Neural progenitor cell (in vitro differentiated cells): ENCODE data around the gene CMPK1. TPM values are rescaled to one million over a fixed set of nuclear protein-coding genes. Genes with fewer than 3 reads are reported as not detected.

Experiments
- DNase-seq: peaks from one replicate; pipeline ENCODE4 v3.0.0-alpha.2; 2016; ENCODE audit warnings: low spot score
- H2AFZ ChIP-seq: fragments of 200-600 bp; sonication (generic); replicated peaks from 2 replicates; pipeline ENCODE4 v1.6.1; 2016; ENCODE audit warnings: antibody characterized with exemption
- H3F3A ChIP-seq: fragments of 200-600 bp; sonication (generic); 2 replicates; pipeline ENCODE4 v1.6.1; 2016; ENCODE audit warnings: antibody characterized with exemption, low read depth
- H3K27ac ChIP-seq: fragments of 200-600 bp; sonication (generic); 2 replicates; pipeline ENCODE4 v1.5.1; 2016; ENCODE audit warnings: mild to moderate bottlenecking
- H3K27me3 ChIP-seq: fragments of 200-600 bp; sonication (generic); 2 replicates; pipeline ENCODE4 v1.6.1; 2016; ENCODE audit warnings: mild to moderate bottlenecking, moderate library complexity
- H3K36me3 ChIP-seq: fragments of 200-600 bp; sonication (generic); 2 replicates; pipeline ENCODE4 v1.5.1; 2016
- H3K4me1 ChIP-seq: fragments of 200-600 bp; sonication (generic); 2 replicates; pipeline ENCODE4 v1.6.1; 2016; ENCODE audit warnings: mixed run types
- H3K4me2 ChIP-seq: fragments of 200-600 bp; sonication (generic); 2 replicates; pipeline ENCODE4 v1.6.1; 2016
- H3K4me3 ChIP-seq: fragments of 200-600 bp; sonication (generic); 2 replicates; pipeline ENCODE4 v1.5.1; 2016
- H3K79me2 ChIP-seq: fragments of 200-600 bp; sonication (generic); 2 replicates; pipeline ENCODE4 v1.6.1; 2016; ENCODE audit warnings: low read depth
- H3K9ac ChIP-seq: fragments of 200-600 bp; sonication (generic); 2 replicates; pipeline ENCODE4 v1.6.1; 2016
- H3K9me3 ChIP-seq: fragments of 200-600 bp; sonication (generic); 2 replicates; pipeline ENCODE4 v1.5.1; 2016; ENCODE audit warnings: low read depth
- H4K20me1 ChIP-seq: fragments of 200-600 bp; sonication (generic); 2 replicates; pipeline ENCODE4 v1.6.1; 2016; ENCODE audit warnings: low read depth
- H3K27ac Mint-ChIP-seq: 3 replicates; pipeline ENCODE4 v1.8.0; 2021; ENCODE audit warnings: mixed read lengths
- H3K27me3 Mint-ChIP-seq: 2 replicates; pipeline ENCODE4 v1.8.0; 2022; ENCODE audit warnings: low read depth, mild to moderate bottlenecking, inconsistent platforms, moderate library complexity, mixed read lengths; ENCODE audit not compliant: insufficient read depth
- H3K36me3 Mint-ChIP-seq: 3 replicates; pipeline ENCODE4 v1.8.0; 2021; ENCODE audit warnings: mixed read lengths
- H3K4me1 Mint-ChIP-seq: 3 replicates; pipeline ENCODE4 v1.8.0; 2021; ENCODE audit warnings: mixed read lengths
- H3K4me3 Mint-ChIP-seq: 3 replicates; pipeline ENCODE4 v1.8.0; 2021; ENCODE audit warnings: mild to moderate bottlenecking, moderate library complexity, mixed read lengths
- H3K9me3 Mint-ChIP-seq: 3 replicates; pipeline ENCODE4 v1.8.0; 2020; ENCODE audit warnings: mixed read lengths
- EZH2 ChIP-seq: fragments of 200-600 bp; sonication (generic); IDR thresholded peaks from 2 replicates; pipeline ENCODE4 v1.6.1; 2017; ENCODE audit warnings: antibody characterized with exemption, mild to moderate bottlenecking, moderate library complexity
- EZH2phosphoT487 ChIP-seq: fragments of 200-600 bp; sonication (generic); IDR thresholded peaks from 2 replicates; pipeline ENCODE4 v1.6.1; 2017; ENCODE audit warnings: antibody characterized with exemption
- total RNA-seq: library from RNA; depleted of rRNA; stranded (reverse); fragments of >200 nt; gene quantifications from 2 replicates; pipeline ENCODE4 v1.2.3, GENCODE V29; 2015; ENCODE audit warnings: low replicate concordance
- TF ChIP-seq, protein P1 (sequence below): fragments of 200-600 bp; sonication (generic); IDR thresholded peaks from 2 replicates; pipeline ENCODE4 v1.5.1; 2017; ENCODE audit warnings: antibody characterized with exemption, mild to moderate bottlenecking

CMPK1 gene
- total RNA-seq, 1 donor from 2014 or later = 68.0 TPM

DNA sequence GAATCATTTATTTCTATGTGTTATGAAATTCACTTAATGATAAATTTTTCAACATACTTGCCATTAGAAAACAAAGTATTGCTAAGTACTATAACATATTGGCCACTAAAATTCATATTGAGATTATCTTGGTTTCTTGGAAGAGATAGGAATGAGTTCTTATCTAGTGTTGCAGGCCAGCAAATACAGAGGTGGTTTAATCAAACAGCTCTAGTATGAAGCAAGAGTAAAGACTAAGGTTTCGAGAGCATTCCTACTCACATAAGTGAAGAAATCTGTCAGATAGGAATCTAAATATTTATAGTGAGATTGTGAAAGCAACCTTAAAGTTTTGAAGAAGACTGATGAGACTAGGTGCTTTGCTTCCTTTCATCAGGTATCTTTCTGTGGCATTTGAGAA lies 44.6 kb downstream of the CMPK1 start:
- Histone ChIP-seq H3K79me2 (no peaks in the 10 kb centered on the region), H3K9ac (no peak overlapping the region), H2AFZ (no peak overlapping the region), H3K27ac (no peak overlapping the region), H4K20me1 (no peaks in the 10 kb centered on the region), H3K4me3 (no peak overlapping the region), H3K27me3 (no peaks in the 10 kb centered on the region), H3F3A (no peaks in the 10 kb centered on the region), H3K36me3 (peaks cover 8% of the 10 kb centered on the region), H3K4me2 (no peak overlapping the region), H3K4me1 (no peaks in the 10 kb centered on the region), H3K9me3 (no peaks in the 10 kb centered on the region)
- no peak overlapping the region for H3K27ac Mint-ChIP-seq
- H3K4me1 Mint-ChIP-seq = no peaks in the 10 kb centered on the region
- H3K36me3 Mint-ChIP-seq = peaks cover 20% of the 10 kb centered on the region
- H3K9me3 Mint-ChIP-seq = no peaks in the 10 kb centered on the region
- DNase-seq = no peak
- no peak overlapping the region for H3K4me3 Mint-ChIP-seq
- TF ChIP-seq, protein P1, sequence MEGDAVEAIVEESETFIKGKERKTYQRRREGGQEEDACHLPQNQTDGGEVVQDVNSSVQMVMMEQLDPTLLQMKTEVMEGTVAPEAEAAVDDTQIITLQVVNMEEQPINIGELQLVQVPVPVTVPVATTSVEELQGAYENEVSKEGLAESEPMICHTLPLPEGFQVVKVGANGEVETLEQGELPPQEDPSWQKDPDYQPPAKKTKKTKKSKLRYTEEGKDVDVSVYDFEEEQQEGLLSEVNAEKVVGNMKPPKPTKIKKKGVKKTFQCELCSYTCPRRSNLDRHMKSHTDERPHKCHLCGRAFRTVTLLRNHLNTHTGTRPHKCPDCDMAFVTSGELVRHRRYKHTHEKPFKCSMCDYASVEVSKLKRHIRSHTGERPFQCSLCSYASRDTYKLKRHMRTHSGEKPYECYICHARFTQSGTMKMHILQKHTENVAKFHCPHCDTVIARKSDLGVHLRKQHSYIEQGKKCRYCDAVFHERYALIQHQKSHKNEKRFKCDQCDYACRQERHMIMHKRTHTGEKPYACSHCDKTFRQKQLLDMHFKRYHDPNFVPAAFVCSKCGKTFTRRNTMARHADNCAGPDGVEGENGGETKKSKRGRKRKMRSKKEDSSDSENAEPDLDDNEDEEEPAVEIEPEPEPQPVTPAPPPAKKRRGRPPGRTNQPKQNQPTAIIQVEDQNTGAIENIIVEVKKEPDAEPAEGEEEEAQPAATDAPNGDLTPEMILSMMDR = no peak
- TF ChIP-seq EZH2phosphoT487 = no peak
- no peak for TF ChIP-seq EZH2
- no peaks in the 10 kb centered on the region for H3K27me3 Mint-ChIP-seq

DNA sequence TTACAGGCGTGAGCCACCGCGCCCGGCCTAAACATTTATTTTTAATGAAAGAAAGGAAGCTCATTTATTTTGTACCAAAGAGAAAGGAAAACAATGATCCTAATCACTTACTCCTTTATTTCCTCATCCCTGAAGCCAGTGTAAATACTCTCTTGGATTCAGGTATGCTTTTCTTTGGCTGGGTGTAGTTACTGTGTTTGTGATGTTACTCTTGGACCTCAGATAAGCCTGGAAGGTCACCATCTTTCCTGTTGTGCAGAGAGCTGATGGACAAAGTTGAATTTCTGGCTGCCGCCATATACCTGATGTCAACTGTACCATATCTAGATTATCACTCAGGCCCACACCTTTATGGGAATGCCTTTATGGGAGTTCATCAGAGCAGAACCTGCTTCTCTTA lies 47.1 kb downstream of the CMPK1 start:
- no peaks in the 10 kb centered on the region for H3K4me1 ChIP-seq
- H3F3A ChIP-seq = no peaks in the 10 kb centered on the region
- H3K36me3 ChIP-seq = no peaks in the 10 kb centered on the region
- no peak overlapping the region for H3K4me3 Mint-ChIP-seq
- TF ChIP-seq EZH2 (no peak), EZH2phosphoT487 (no peak)
- TF ChIP-seq, protein P1 = no peak
- H3K4me1 Mint-ChIP-seq = no peaks in the 10 kb centered on the region
- H3K9me3 Mint-ChIP-seq = no peaks in the 10 kb centered on the region
- no peak overlapping the region for H3K4me2 ChIP-seq
- H3K27me3 ChIP-seq = no peaks in the 10 kb centered on the region
- H3K27ac ChIP-seq = no peak overlapping the region
- H3K4me3 ChIP-seq = no peak overlapping the region
- peaks cover 20% of the 10 kb centered on the region for H3K36me3 Mint-ChIP-seq
- H3K79me2 ChIP-seq = no peaks in the 10 kb centered on the region
- no peaks in the 10 kb centered on the region for H4K20me1 ChIP-seq
- no peaks in the 10 kb centered on the region for H3K9me3 ChIP-seq
- H3K9ac ChIP-seq = no peak overlapping the region
- no peak for DNase-seq
- no peak overlapping the region for H3K27ac Mint-ChIP-seq
- no peak overlapping the region for H2AFZ ChIP-seq
- H3K27me3 Mint-ChIP-seq = no peaks in the 10 kb centered on the region

DNA sequence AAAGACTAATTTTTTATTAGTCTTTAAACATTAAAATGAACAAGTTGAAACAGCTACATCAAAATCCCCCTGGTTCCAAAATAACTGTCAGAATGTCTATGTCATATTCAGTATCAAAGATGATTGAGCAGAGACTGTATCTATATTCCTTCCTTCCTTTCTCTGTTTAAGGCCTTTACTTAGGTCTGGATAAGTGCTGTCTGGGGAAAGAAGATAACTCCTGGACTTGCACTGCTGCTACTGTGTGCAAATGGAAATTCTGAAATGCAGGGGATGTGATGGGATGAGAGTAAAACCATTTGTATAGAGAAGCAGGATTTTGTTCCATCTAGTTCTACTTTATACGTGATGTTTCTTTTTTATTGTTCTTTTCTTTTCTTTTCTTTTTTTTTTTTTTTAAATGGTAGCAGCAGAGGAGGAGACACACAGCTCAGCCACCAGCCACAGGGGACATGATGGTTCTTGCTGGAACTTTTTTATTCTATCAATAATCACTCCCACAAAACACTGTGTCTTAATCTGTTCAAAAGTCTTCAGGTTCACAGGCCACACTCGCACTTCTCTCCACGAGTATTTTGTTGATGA lies 48.9 kb downstream of the CMPK1 start:
- H3K27me3 Mint-ChIP-seq = peaks cover 2% of the 10 kb centered on the region
- Histone ChIP-seq H3K9me3 (no peaks in the 10 kb centered on the region), H4K20me1 (no peaks in the 10 kb centered on the region)

More for the DNA sequence above, 48.9 kb downstream of the CMPK1 start:
- no peak overlapping the region for H3K9ac ChIP-seq
- Mint-ChIP-seq H3K36me3 (peaks cover 20% of the 10 kb centered on the region), H3K4me1 (no peaks in the 10 kb centered on the region), H3K27ac (no peak overlapping the region), H3K4me3 (no peak overlapping the region), H3K9me3 (no peaks in the 10 kb centered on the region)
- H3K79me2 ChIP-seq = no peaks in the 10 kb centered on the region
- peaks cover under 1% of the 10 kb centered on the region for H3K27me3 ChIP-seq
- H3K27ac ChIP-seq = no peak overlapping the region
- no peaks in the 10 kb centered on the region for H3K36me3 ChIP-seq
- H3K4me3 ChIP-seq = no peak overlapping the region
- no peaks in the 10 kb centered on the region for H3K4me1 ChIP-seq
- H2AFZ ChIP-seq = no peak overlapping the region
- no peaks in the 10 kb centered on the region for H3F3A ChIP-seq
- TF ChIP-seq, protein P1 = no peak
- TF ChIP-seq EZH2phosphoT487 = no peak
- TF ChIP-seq EZH2 = no peak
- H3K4me2 ChIP-seq = no peak overlapping the region
- DNase-seq = no peak
